CD4-positive, alpha-beta T cell (primary cell): Measurements from ENCODE around the gene SPATS2L. TPM values are rescaled to one million over a fixed set of nuclear protein-coding genes. Genes with fewer than 3 reads are reported as not detected.

Experiments
- ATAC-seq: fragments of 200-7000 bp; cut with Tn5 transposase; one replicate; pipeline ENCODE4 v1.10.0; 2022; ENCODE audit warnings: mild to moderate bottlenecking; ENCODE audit not compliant: poor library complexity
- CTCF ChIA-PET: fragments of 350-600 bp; sonication (Branson Sonifier 250); formaldehyde crosslinking; loops from one replicate; lab custom pipeline; 2021; ENCODE audit warnings: antibody characterized with exemption, inconsistent platforms; lab: Charles Lee
- POLR2A ChIA-PET: fragments of 350-600 bp; sonication (Branson Sonifier 250); formaldehyde crosslinking; loops from one replicate; lab custom pipeline; 2021; ENCODE audit warnings: antibody characterized with exemption, inconsistent platforms; lab: Charles Lee
- DNase-seq, 14 experiments: peaks; one replicate each; pipeline ENCODE4 v3.0.0-alpha.2; 2013 to 2020; ENCODE audit warnings: mixed read lengths in 2 of 14
- H3K27ac ChIP-seq, 2 donors: one replicate each; pipeline versions ENCODE4 v1.5.1 to v1.7.0; 2013; ENCODE audit warnings: low read length in 2 of 2, low read depth in 1 of 2, mild to moderate bottlenecking in 1 of 2
- H3K27me3 ChIP-seq, 2 experiments: 1 replicate in 1 of 2; 2 replicates in 1 of 2; pipeline versions ENCODE4 v1.6.1 to v1.7.0; 2013; ENCODE audit warnings: low read length in 2 of 2, control low read depth in 1 of 2, mild to moderate bottlenecking in 1 of 2, moderate library complexity in 1 of 2; ENCODE audit not compliant: insufficient read depth in 2 of 2, control insufficient read depth in 1 of 2
- H3K36me3 ChIP-seq: one replicate; pipeline ENCODE4 v1.6.1; 2013; ENCODE audit warnings: low read length, control low read depth; ENCODE audit not compliant: insufficient read depth
- H3K4me1 ChIP-seq: one replicate; pipeline ENCODE4 v1.6.1; 2013; ENCODE audit warnings: low read length, control low read depth; ENCODE audit not compliant: insufficient read depth
- H3K4me3 ChIP-seq: one replicate; pipeline ENCODE4 v1.5.1; 2013; ENCODE audit warnings: mild to moderate bottlenecking, low read length, moderate library complexity
- H3K9me3 ChIP-seq, 2 experiments: 1 replicate in 1 of 2; 2 replicates in 1 of 2; pipeline versions ENCODE4 v1.6.1 to v1.7.0; 2013; ENCODE audit warnings: low read length in 2 of 2, mild to moderate bottlenecking in 2 of 2, control low read depth in 1 of 2, moderate library complexity in 1 of 2; ENCODE audit not compliant: control insufficient read depth in 1 of 2, insufficient read depth in 1 of 2
- H3K27ac Mint-ChIP-seq: one replicate; pipeline ENCODE4 v1.8.0; 2020; ENCODE audit warnings: mixed read lengths
- H3K27me3 Mint-ChIP-seq: one replicate; pipeline ENCODE4 v1.8.0; 2021; ENCODE audit warnings: mixed read lengths
- H3K36me3 Mint-ChIP-seq: one replicate; pipeline ENCODE4 v1.8.0; 2021; ENCODE audit warnings: low read depth, mixed read lengths
- H3K4me1 Mint-ChIP-seq: one replicate; pipeline ENCODE4 v1.8.0; 2021; ENCODE audit warnings: low read depth, mixed read lengths
- H3K4me3 Mint-ChIP-seq: one replicate; pipeline ENCODE4 v1.8.0; 2020; ENCODE audit warnings: mild to moderate bottlenecking, mixed read lengths
- H3K9me3 Mint-ChIP-seq: one replicate; pipeline ENCODE4 v1.8.0; 2020; ENCODE audit warnings: mixed read lengths
- intact Hi-C, 2 experiments: fragments of 100-400 bp; cut with DNase I in 1 of 2; cut with micrococcal nuclease in 1 of 2; formaldehyde crosslinking; loops; one replicate each; pipeline versions ENCODE4 v1.15.1 to v1.9.0; 2023 to 2025; cut with DNase I, micrococcal nuclease
- total RNA-seq, 174 experiments: library from RNA in 2 of 174; stranded (reverse) in 2 of 174; gene quantifications; one replicate each; pipeline ENCODE4 v1.2.3 and lab custom pipeline; 2021 to 2026
- TF ChIP-seq, protein P1 (sequence below): fragments of 200-600 bp; IDR thresholded peaks from one replicate; pipeline ENCODE4 v1.8.0; 2022; ENCODE audit warnings: antibody characterized with exemption, mild to moderate bottlenecking

The SPATS2L gene
- total RNA-seq, 2 experiments from 2014 or later, result 4.0 to 4.4 TPM

DNA sequence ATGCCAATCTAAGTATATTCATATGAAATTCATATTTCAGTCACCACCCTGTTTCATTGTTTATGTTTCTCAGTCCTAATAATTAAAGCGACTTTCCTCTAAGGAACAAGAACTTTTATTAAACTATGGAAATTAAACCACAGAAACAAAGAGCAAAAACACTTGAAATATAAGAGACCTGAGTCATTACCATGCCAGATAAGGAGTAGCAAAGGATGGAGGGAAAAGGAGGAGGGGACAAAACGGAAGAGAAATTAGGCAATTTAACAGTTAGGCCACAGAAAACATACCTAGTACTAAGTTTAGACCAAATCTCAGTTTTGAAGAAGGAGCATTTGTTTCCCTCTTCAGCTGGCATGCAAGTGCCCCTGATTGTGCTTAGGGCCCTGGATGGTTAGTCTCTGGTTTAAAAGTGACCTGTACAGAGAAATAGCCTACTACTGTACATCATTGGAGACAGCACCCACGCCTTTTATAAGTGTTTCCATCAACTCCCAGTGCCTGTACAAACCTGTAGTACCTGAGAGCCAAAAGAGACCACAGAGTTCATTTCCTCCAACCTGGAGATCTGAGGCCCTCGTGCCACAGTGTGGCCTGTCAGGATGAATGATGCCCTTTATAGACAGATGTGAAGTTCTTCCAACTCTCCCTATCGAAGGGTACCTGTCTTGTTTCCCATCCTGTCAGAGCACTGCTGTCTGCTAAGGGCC is 74.5 kb downstream of the SPATS2L start:
- Histone ChIP-seq H3K27ac (no peak overlapping the region), H3K9me3 (no peaks in the 10 kb centered on the region), H3K4me3 (no peak overlapping the region), H3K4me1 (peaks cover 21% of the 10 kb centered on the region), H3K27me3 (no peaks in the 10 kb centered on the region), H3K36me3 (no peaks in the 10 kb centered on the region)
- H3K36me3 Mint-ChIP-seq, result no peaks in the 10 kb centered on the region
- DNase-seq, result no peak
- H3K4me3 Mint-ChIP-seq, result no peak overlapping the region
- H3K27ac Mint-ChIP-seq, result peak overlapping the region; percentile 46
- ChIA-PET CTCF (no interaction called here), POLR2A (interaction anchor here (1.1 kb wide), 1 partner anchor 86 kb away, joined by 3 read pairs; no protein-coding TSS in a partner anchor)
- H3K27me3 Mint-ChIP-seq, result no peaks in the 10 kb centered on the region
- H3K9me3 Mint-ChIP-seq, result no peaks in the 10 kb centered on the region
- no peak for ATAC-seq
- TF ChIP-seq, protein P1, sequence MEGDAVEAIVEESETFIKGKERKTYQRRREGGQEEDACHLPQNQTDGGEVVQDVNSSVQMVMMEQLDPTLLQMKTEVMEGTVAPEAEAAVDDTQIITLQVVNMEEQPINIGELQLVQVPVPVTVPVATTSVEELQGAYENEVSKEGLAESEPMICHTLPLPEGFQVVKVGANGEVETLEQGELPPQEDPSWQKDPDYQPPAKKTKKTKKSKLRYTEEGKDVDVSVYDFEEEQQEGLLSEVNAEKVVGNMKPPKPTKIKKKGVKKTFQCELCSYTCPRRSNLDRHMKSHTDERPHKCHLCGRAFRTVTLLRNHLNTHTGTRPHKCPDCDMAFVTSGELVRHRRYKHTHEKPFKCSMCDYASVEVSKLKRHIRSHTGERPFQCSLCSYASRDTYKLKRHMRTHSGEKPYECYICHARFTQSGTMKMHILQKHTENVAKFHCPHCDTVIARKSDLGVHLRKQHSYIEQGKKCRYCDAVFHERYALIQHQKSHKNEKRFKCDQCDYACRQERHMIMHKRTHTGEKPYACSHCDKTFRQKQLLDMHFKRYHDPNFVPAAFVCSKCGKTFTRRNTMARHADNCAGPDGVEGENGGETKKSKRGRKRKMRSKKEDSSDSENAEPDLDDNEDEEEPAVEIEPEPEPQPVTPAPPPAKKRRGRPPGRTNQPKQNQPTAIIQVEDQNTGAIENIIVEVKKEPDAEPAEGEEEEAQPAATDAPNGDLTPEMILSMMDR, result no peak
- peaks cover 58% of the 10 kb centered on the region for H3K4me1 Mint-ChIP-seq
- intact Hi-C loops, result no loop called here

DNA sequence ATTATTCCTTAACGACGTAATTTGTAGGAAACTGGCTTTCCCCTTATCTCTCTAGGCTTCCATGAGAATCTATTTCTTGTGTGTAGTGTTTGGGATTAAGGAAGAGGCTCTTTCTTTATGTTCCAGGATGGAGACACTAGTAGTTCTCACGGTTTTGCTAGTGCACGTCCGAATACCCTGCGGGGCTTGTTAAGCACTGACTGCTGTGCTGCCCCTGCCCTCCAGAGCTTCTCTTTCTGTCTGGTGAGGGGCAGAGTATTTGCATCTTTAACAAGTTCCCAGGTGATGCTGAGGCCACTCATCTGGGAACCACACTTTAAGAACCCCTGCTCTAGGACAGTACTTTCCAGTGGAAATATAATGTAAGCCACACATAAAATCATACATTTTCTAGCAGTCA is 76.4 kb downstream of the SPATS2L start:
- Histone ChIP-seq H3K27me3 (no peaks in the 10 kb centered on the region), H3K4me3 (no peak overlapping the region), H3K4me1 (peaks cover 11% of the 10 kb centered on the region), H3K9me3 (no peaks in the 10 kb centered on the region), H3K27ac (no peak overlapping the region), H3K36me3 (no peaks in the 10 kb centered on the region)
- Mint-ChIP-seq H3K27ac (peak overlapping the region; percentile 70), H3K4me1 (peaks cover 39% of the 10 kb centered on the region), H3K4me3 (no peak overlapping the region), H3K36me3 (no peaks in the 10 kb centered on the region), H3K9me3 (no peaks in the 10 kb centered on the region), H3K27me3 (no peaks in the 10 kb centered on the region)
- ATAC-seq (no peak), DNase-seq (no peak)
- TF ChIP-seq, protein P1, result no peak
- ChIA-PET POLR2A (interaction anchor here (1.1 to 2.1 kb wide), 2 partner anchors 9 to 85 kb away, joined by 4 to 11 read pairs; no protein-coding TSS in a partner anchor), CTCF (no interaction called here)
- intact Hi-C loops, result loop anchor here in 1 of 2 experiments (1.0 kb wide), 1 partner anchor 9 kb away; no protein-coding TSS in a partner anchor

DNA sequence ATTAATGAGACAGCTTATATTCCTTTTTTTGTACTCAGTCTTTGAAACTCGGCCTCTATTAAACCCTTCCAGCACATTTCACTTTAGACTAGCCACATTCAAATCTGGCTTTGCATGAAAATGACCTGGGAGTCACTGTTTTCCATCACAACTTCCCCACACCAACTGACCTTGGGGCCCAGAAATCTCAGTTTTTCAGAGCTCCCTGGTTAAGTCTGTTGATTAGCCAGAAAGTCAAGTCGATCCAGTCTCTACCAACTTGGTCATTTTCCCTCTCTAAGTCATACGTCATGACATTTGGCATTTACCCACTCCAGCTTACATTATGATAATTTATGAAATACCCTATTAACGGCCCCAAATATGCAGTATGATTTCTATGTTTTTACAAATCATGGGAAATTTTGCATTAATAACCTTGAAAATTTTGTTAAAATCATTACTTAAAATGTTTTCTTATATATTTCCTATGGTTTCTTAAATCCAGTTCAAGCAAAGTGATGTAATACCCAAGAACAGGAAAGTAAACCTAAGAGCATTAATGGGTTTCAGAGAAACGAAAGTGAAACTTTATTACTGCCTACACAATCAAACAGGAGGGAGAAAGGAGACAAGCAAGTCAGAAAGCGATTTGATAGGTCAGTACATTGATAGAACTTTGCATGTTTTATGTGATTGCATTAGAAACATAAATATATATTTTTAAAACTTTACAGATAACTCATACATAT is 77.1 kb downstream of the SPATS2L start:
- Histone ChIP-seq H3K4me1 (peaks cover 11% of the 10 kb centered on the region), H3K4me3 (peak overlapping the region; percentile 27), H3K27me3 (no peaks in the 10 kb centered on the region), H3K36me3 (no peaks in the 10 kb centered on the region), H3K9me3 (no peaks in the 10 kb centered on the region), H3K27ac (peak overlapping the region in 1 of 2 donors; percentile 16)
- H3K4me1 Mint-ChIP-seq, result peaks cover 38% of the 10 kb centered on the region
- TF ChIP-seq, protein P1, result no peak
- H3K9me3 Mint-ChIP-seq, result no peaks in the 10 kb centered on the region
- H3K4me3 Mint-ChIP-seq, result peak overlapping the region; percentile 26
- ChIA-PET POLR2A (interaction anchor here (0.7 to 2.1 kb wide), 5 partner anchors 7 to 867 kb away, joined by 3 to 11 read pairs (median 4); no protein-coding TSS in a partner anchor), CTCF (no interaction called here)
- ATAC-seq (peak; percentile 90), DNase-seq (peak in 3 of 14 experiments; percentile 61 to 83 (median 63))
- no peaks in the 10 kb centered on the region for H3K27me3 Mint-ChIP-seq
- no peaks in the 10 kb centered on the region for H3K36me3 Mint-ChIP-seq
- intact Hi-C loops, result loop anchor here in 1 of 2 experiments (1.0 kb wide), 1 partner anchor 9 kb away; no protein-coding TSS in a partner anchor
- peak overlapping the region; percentile 70 for H3K27ac Mint-ChIP-seq
